T-helper 2 cell (primary cell): ENCODE data around the gene IQGAP3.

Source experiments
- DNase-seq, 5 experiments: peaks; one replicate each; pipeline versions ENCODE4 v3.0.0 to v3.0.0-alpha.2; 2012 to 2022

Gene IQGAP3

GRCh38 chr1:156508205-156508954, 64.0 kb downstream of the IQGAP3 start:
- peak in 1 of 5 experiments; percentile 36 for DNase-seq

- no peak for DNase-seq
These were observed 65.9 kb downstream of the IQGAP3 start for GRCh38 chr1:156506450-156506849.

GRCh38 chr1:156505679-156506298, 66.6 kb downstream of the IQGAP3 start:
- DNase-seq = no peak

GRCh38 chr1:156504821-156505678, 67.3 kb downstream of the IQGAP3 start:
- peak; percentile 90 to 100 (median 96) for DNase-seq

- peak in 1 of 5 experiments; percentile 90 for DNase-seq
These were observed 67.9 kb downstream of the IQGAP3 start for GRCh38 chr1:156504438-156504813.

- no peak for DNase-seq
These were observed 68.5 kb downstream of the IQGAP3 start for GRCh38 chr1:156503698-156504437.

GRCh38 chr1:156502894-156503697, 69.3 kb downstream of the IQGAP3 start:
- no peak for DNase-seq

- peak in 1 of 5 experiments; percentile 29 for DNase-seq
These were observed 69.9 kb downstream of the IQGAP3 start for GRCh38 chr1:156502391-156502893.

- DNase-seq = peak; percentile 84 to 96 (median 92)
These were observed 71.4 kb downstream of the IQGAP3 start for GRCh38 chr1:156500793-156501506.

- no peak for DNase-seq
These were observed 71.9 kb downstream of the IQGAP3 start, which contains the start of gene MEF2D for GRCh38 chr1:156500543-156500792. Gene MEF2D, minus strand, starts transcription at chr1:156500775. Its CDS starts 17,483 bp downstream, at chr1:156483292.

- peak in 3 of 5 experiments; percentile 29 to 48 (median 39) for DNase-seq
These were observed 72.4 kb downstream of the IQGAP3 start for GRCh38 chr1:156499842-156500542.

- DNase-seq = no peak
These were observed 73.0 kb downstream of the IQGAP3 start for GRCh38 chr1:156499194-156499841.

- DNase-seq = no peak
These were observed 73.8 kb downstream of the IQGAP3 start for GRCh38 chr1:156498432-156499193.

GRCh38 chr1:156497743-156498431, 74.5 kb downstream of the IQGAP3 start:
- DNase-seq = no peak

GRCh38 chr1:156497078-156497742, 75.2 kb downstream of the IQGAP3 start:
- no peak for DNase-seq

GRCh38 chr1:156496211-156496761, 76.1 kb downstream of the IQGAP3 start:
- DNase-seq = no peak

GRCh38 chr1:156495401-156496140, 76.8 kb downstream of the IQGAP3 start:
- no peak for DNase-seq
